SU-DHL-6 (cell line): ENCODE measurements around the gene RASGRF2.

ENCODE experiments used
- H2AFZ ChIP-seq: fragments of 200-600 bp; sonication (generic); 2 replicates; pipeline ENCODE4 v1.6.1; 2014; ENCODE audit warnings: low read depth, mild to moderate bottlenecking, moderate library complexity, mixed read lengths, antibody characterized with exemption, low read length; ENCODE audit not compliant: severe bottlenecking
- H3F3A ChIP-seq: fragments of 200-600 bp; shearing (Covaris generic); 2 replicates; pipeline ENCODE4 v1.6.0; 2016; ENCODE audit warnings: antibody characterized with exemption, mild to moderate bottlenecking; ENCODE audit not compliant: insufficient read depth
- H3K27ac ChIP-seq: fragments of 200-600 bp; sonication (generic); 2 replicates; pipeline ENCODE4 v1.5.1; 2016; ENCODE audit warnings: low read depth, mild to moderate bottlenecking, low read length, moderate library complexity, mixed read lengths
- H3K27me3 ChIP-seq: fragments of 200-600 bp; sonication (generic), shearing (Covaris generic); 2 replicates; pipeline ENCODE4 v1.6.0; 2014; ENCODE audit warnings: mild to moderate bottlenecking, low read length
- H3K36me3 ChIP-seq: fragments of 200-600 bp; sonication (generic); 2 replicates; pipeline ENCODE4 v1.6.1; 2014; ENCODE audit warnings: mild to moderate bottlenecking, low read length, mixed read lengths
- H3K4me2 ChIP-seq: fragments of 300-600, 200-600 bp; shearing (Covaris generic), sonication (generic); 2 replicates; pipeline ENCODE4 v1.6.0; 2014; ENCODE audit warnings: low read length, low read depth, mild to moderate bottlenecking; ENCODE audit not compliant: poor library complexity, severe bottlenecking
- H3K4me3 ChIP-seq: fragments of 200-600 bp; sonication (generic); 2 replicates; pipeline ENCODE4 v1.5.1; 2014; ENCODE audit warnings: antibody characterized with exemption, low read length, mild to moderate bottlenecking, mixed read lengths; ENCODE audit not compliant: insufficient read depth, poor library complexity, severe bottlenecking
- H3K79me2 ChIP-seq: fragments of 200-600 bp; sonication (generic); 2 replicates; pipeline ENCODE4 v1.6.1; 2014; ENCODE audit warnings: mild to moderate bottlenecking, low read length, moderate library complexity; ENCODE audit not compliant: insufficient read depth
- H3K9ac ChIP-seq: fragments of 200-600 bp; sonication (generic); 2 replicates; pipeline ENCODE4 v1.7.0; 2014; ENCODE audit warnings: mild to moderate bottlenecking, low read length
- H3K9me2 ChIP-seq: fragments of 200-600 bp; sonication (generic); replicated peaks from 2 replicates; pipeline ENCODE4 v1.6.1; 2014; ENCODE audit warnings: low read length; ENCODE audit not compliant: insufficient read depth
- H3K9me3 ChIP-seq: fragments of 200-600 bp; sonication (generic); 2 replicates; pipeline ENCODE4 v1.6.1; 2014; ENCODE audit warnings: low read length, mixed read lengths; ENCODE audit not compliant: insufficient read depth
- H4K20me1 ChIP-seq: fragments of 200-600 bp; sonication (generic); 2 replicates; pipeline ENCODE4 v1.6.1; 2014; ENCODE audit warnings: low read depth, mild to moderate bottlenecking, antibody characterized with exemption, low read length, moderate library complexity, mixed read lengths
- EZH2phosphoT487 ChIP-seq: fragments of 200-600 bp; sonication (generic), shearing (Covaris generic); conservative IDR thresholded peaks from 2 replicates; pipeline ENCODE4 v1.6.1; 2018; ENCODE audit warnings: mild to moderate bottlenecking, antibody characterized with exemption, low read length, moderate library complexity, mixed read lengths
- TF ChIP-seq, protein P1 (sequence below): fragments of 200-600 bp; sonication (generic); IDR thresholded peaks from one replicate; pipeline ENCODE4 v1.5.1; 2017; ENCODE audit warnings: antibody characterized with exemption, mild to moderate bottlenecking, low read length, moderate library complexity; ENCODE audit not compliant: insufficient read depth, poor library complexity, severe bottlenecking

RASGRF2 gene

GRCh38 chr5:81241001-81241400 is 280.8 kb downstream of the RASGRF2 start:
- H3K36me3 ChIP-seq: no peaks in the 10 kb centered on the region
- H3K4me2 ChIP-seq: no peak overlapping the region
- no peaks in the 10 kb centered on the region for H4K20me1 ChIP-seq
- H2AFZ ChIP-seq: no peak overlapping the region
- H3K9me3 ChIP-seq: no peaks in the 10 kb centered on the region
- H3K4me3 ChIP-seq: no peak overlapping the region
- H3K27me3 ChIP-seq: no peaks in the 10 kb centered on the region
- H3K9me2 ChIP-seq: no peaks in the 10 kb centered on the region
- H3K79me2 ChIP-seq: no peaks in the 10 kb centered on the region
- no peak overlapping the region for H3K27ac ChIP-seq
- no peak overlapping the region for H3K9ac ChIP-seq
- TF ChIP-seq, protein P1, sequence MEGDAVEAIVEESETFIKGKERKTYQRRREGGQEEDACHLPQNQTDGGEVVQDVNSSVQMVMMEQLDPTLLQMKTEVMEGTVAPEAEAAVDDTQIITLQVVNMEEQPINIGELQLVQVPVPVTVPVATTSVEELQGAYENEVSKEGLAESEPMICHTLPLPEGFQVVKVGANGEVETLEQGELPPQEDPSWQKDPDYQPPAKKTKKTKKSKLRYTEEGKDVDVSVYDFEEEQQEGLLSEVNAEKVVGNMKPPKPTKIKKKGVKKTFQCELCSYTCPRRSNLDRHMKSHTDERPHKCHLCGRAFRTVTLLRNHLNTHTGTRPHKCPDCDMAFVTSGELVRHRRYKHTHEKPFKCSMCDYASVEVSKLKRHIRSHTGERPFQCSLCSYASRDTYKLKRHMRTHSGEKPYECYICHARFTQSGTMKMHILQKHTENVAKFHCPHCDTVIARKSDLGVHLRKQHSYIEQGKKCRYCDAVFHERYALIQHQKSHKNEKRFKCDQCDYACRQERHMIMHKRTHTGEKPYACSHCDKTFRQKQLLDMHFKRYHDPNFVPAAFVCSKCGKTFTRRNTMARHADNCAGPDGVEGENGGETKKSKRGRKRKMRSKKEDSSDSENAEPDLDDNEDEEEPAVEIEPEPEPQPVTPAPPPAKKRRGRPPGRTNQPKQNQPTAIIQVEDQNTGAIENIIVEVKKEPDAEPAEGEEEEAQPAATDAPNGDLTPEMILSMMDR: no peak
- no peak for TF ChIP-seq EZH2phosphoT487
- H3F3A ChIP-seq: no peaks in the 10 kb centered on the region

DNA sequence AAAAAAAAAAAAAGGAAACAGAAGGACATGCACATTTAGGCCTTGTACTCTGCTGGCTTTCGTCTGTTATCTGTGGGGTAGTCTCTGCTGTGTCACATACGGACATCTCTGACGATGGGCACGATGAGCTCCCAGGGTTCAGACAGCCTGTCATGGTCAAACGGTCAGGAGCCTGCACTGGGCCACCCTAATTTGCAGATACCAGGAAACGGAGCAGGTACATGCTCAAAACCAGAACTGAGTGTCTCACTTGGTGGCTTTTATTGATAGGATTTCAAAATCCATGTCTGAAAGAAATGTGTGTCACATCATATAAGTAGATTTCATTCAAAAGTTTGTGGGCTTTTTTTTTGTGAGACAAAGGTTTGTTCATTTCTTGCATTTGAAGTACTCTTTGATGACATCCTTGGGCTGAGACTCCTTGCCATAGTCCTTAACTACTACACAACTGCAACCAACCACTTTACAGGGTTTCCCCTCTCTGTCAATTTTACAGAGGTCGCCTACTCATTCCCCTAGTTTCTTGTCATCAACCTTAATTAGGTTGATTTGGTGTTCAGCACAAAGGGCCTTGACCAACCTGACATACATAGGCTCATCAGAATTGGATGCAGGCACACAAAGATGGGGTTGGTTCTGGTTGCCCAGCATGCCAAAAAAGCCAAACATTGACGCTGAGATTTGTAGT is 281.9 kb downstream of the RASGRF2 start:
- Histone ChIP-seq H3F3A (no peaks in the 10 kb centered on the region), H3K79me2 (no peaks in the 10 kb centered on the region), H3K9me2 (no peaks in the 10 kb centered on the region), H3K36me3 (no peaks in the 10 kb centered on the region), H3K9ac (no peak overlapping the region), H3K4me3 (no peak overlapping the region), H3K9me3 (no peaks in the 10 kb centered on the region), H2AFZ (no peak overlapping the region), H4K20me1 (no peaks in the 10 kb centered on the region), H3K4me2 (no peak overlapping the region), H3K27me3 (no peaks in the 10 kb centered on the region), H3K27ac (no peak overlapping the region)
- TF ChIP-seq EZH2phosphoT487: no peak
- TF ChIP-seq, protein P1: no peak

DNA sequence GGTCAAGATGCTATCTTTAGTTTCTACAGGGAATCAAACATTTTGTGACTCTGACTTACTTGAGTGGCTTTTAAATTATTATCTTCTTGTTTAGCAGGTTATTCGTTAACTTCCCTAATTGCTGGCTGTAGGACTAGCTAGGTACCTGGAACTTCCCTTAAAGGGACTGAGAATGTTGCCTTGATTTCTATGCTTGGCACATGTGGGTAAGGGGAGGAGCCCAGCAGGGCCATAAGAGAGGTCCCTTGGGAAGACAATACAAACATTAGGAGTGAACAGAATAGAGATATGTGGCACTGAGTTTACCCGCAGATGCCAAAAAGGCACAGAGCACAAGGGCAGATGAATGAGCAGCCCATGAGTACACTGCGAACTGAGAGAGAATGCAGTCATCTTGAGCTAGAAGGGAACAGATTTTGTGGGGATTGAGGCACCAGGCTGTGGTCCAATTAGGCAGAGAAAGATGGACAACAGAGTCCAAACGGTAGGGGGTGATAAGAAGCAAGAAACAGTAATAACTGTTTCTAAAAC is 282.8 kb downstream of the RASGRF2 start:
- Histone ChIP-seq H3K79me2 (no peaks in the 10 kb centered on the region), H3K4me2 (no peak overlapping the region), H3K27me3 (no peaks in the 10 kb centered on the region), H3K4me3 (no peak overlapping the region), H3K9ac (no peak overlapping the region), H3K9me2 (no peaks in the 10 kb centered on the region), H2AFZ (no peak overlapping the region), H3K36me3 (no peaks in the 10 kb centered on the region), H3K9me3 (no peaks in the 10 kb centered on the region), H3K27ac (no peak overlapping the region), H3F3A (no peaks in the 10 kb centered on the region), H4K20me1 (no peaks in the 10 kb centered on the region)
- TF ChIP-seq, protein P1: no peak
- no peak for TF ChIP-seq EZH2phosphoT487
